ENCODE results near the gene FBXO10.
"Not testable (repeated sequence)": the region's sequence is repeated elsewhere in the genome, so short reads cannot be mapped to it uniquely, and the experiment has no call there.

FBXO10 gene

GRCh38 chr9:37512437-37512836 is 63.7 kb downstream of the FBXO10 start:
- TF ChIP-seq ZFX (IDR thresholded peaks at IDR 0.05) (no peak), CTCF (conservative IDR thresholded peaks at IDR 0.05) (no peak)
- H3K27ac ChIP-seq = no peak overlapping the region

- TF ChIP-seq ZFX (IDR thresholded peaks at IDR 0.05) = no peak
- no peak for TF ChIP-seq CTCF (conservative IDR thresholded peaks at IDR 0.05)
- H3K27ac ChIP-seq = no peak overlapping the region
Observed at GRCh38 chr9:37511016-37512010, 64.9 kb downstream of the FBXO10 start.

- not testable (repeated sequence) for H3K27ac ChIP-seq
Observed at GRCh38 chr9:37510053-37510452, 66.1 kb downstream of the FBXO10 start.

GRCh38 chr9:37509536-37509935 is 66.6 kb downstream of the FBXO10 start:
- no peak overlapping the region for H3K27ac ChIP-seq
- no peak for TF ChIP-seq CTCF (conservative IDR thresholded peaks at IDR 0.05)
- no peak for TF ChIP-seq ZFX (IDR thresholded peaks at IDR 0.05)

- no peak overlapping the region for H3K27ac ChIP-seq
- TF ChIP-seq ZFX (IDR thresholded peaks at IDR 0.05) = no peak
- TF ChIP-seq CTCF (conservative IDR thresholded peaks at IDR 0.05) = no peak
Observed at GRCh38 chr9:37508834-37509206, 67.4 kb downstream of the FBXO10 start.

GRCh38 chr9:37508135-37508833 is 67.9 kb downstream of the FBXO10 start:
- TF ChIP-seq CTCF (conservative IDR thresholded peaks at IDR 0.05) (no peak), ZFX (IDR thresholded peaks at IDR 0.05) (no peak)
- H3K27ac ChIP-seq = no peak overlapping the region

- H3K27ac ChIP-seq = no peak overlapping the region
- no peak for TF ChIP-seq ZFX (IDR thresholded peaks at IDR 0.05)
- no peak for TF ChIP-seq CTCF (conservative IDR thresholded peaks at IDR 0.05)
Observed at GRCh38 chr9:37507566-37508134, 68.5 kb downstream of the FBXO10 start.

Measured in C4-2B (cell line).